Stomach (tissue), 4 donors: ENCODE data around the gene AGRP.

Source experiments
- CTCF ChIP-seq, 7 experiments: fragments of 450-650 bp in 4 of 7; fragments of 200-600 bp in 3 of 7; sonication (generic) in 3 of 7; IDR thresholded peaks; one replicate each; pipeline ENCODE4 v1.5.1; 2016 to 2019; ENCODE audit warnings: antibody characterized with exemption in 7 of 7, control low read depth in 2 of 7, mild to moderate bottlenecking in 1 of 7
- EP300 ChIP-seq: sonication (generic); formaldehyde crosslinking; IDR thresholded peaks from one replicate; pipeline ENCODE4 v1.6.1; 2017; ENCODE audit warnings: antibody characterized with exemption
- POLR2AphosphoS5 ChIP-seq, 3 donors: sonication (generic); formaldehyde crosslinking; IDR thresholded peaks; one replicate each; pipeline ENCODE4 v1.6.1; 2016; ENCODE audit warnings: antibody characterized with exemption in 3 of 3

GRCh38 chr16:67499106-67499505, 15.8 kb upstream of the AGRP start:
- TF ChIP-seq CTCF (IDR thresholded peaks at IDR 0.05) (no peak), POLR2AphosphoS5 (IDR thresholded peaks at IDR 0.05) (no peak), EP300 (no peak)
